ENCODE results near the gene C9orf43. TPM values are rescaled to one million over a fixed set of nuclear protein-coding genes. Genes with fewer than 3 reads are reported as not detected.
"Not testable (repeated sequence)": the region's sequence is repeated elsewhere in the genome, so short reads cannot be mapped to it uniquely, and the experiment has no call there.

Gene C9orf43
- under 1 TPM in 10 of 12 donors, not detected in 2; 0.17 to 0.69 (median 0.38) TPM for polyA plus RNA-seq (ENCODE audit: insufficient read length in 12 of 12)
- long read RNA-seq, donor 1, result 0 reads
- long read RNA-seq, donor 2, result 0 reads
- long read RNA-seq, donor 3, result 0 reads
- long read RNA-seq, donor 4, result 0 reads
- long read RNA-seq, donor 5, result 0 reads
- long read RNA-seq, donor 6, result 0 reads
- long read RNA-seq, donor 7, result 0 reads
- long read RNA-seq, donor 8, partial matches to known transcripts, result 0 of 1 reads
- long read RNA-seq, donor 8, other reads (novel, unspliced or antisense), result 0 of 1 reads
- long read RNA-seq, donor 9, result 0 reads
- long read RNA-seq, donor 10, result 0 reads
- long read RNA-seq, donor 11, result 0 reads

DNA sequence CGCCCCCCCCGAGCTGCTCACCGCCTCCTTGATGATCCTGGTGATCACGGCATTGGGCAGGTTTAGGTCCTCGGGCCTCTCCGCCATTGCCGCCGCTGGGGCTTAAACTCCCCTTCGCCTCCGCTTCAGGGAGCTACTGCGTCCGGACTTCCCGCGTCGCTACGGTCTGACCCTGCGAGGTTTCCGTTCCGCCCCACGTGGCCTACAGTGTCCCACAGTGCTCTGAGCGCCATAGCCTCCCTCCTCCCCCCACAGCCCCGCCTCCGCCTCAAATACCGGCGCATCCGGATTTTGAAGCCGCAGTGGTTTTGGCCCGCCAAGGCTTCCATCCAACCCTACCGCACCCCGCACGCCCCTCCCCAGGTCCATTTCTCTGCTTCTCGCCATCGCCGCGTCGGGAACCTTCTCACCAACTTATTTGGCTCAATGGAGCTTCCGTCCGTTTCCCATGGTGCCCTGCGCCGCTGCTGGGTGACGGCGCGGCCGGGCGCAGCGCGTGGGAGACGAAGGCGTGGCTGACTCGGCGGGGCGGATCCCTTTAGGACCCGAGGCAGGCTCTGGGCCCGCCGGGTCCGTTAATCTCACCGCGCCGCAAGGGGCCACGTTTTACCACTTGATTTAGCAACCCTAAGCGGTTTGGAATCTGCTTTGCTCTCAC lies at the start of gene C9orf43, which contains the start of gene POLE3:
Gene C9orf43, plus strand, starts transcription at position 541 of the 658 bp plus-strand sequence. CDS start 2,747 bp downstream, outside the sequence.
Gene POLE3, minus strand, starts transcription at position 469 of the 658 bp plus-strand sequence. Its CDS starts 382 bp downstream, at position 87.
- DNase-seq, result peak; percentile 97

GRCh38 chr9:113361304-113362018 lies 49.1 kb upstream of the C9orf43 start:
- DNase-seq, result no peak

GRCh38 chr9:113363336-113363735 lies 47.2 kb upstream of the C9orf43 start:
- DNase-seq, result no peak

DNA sequence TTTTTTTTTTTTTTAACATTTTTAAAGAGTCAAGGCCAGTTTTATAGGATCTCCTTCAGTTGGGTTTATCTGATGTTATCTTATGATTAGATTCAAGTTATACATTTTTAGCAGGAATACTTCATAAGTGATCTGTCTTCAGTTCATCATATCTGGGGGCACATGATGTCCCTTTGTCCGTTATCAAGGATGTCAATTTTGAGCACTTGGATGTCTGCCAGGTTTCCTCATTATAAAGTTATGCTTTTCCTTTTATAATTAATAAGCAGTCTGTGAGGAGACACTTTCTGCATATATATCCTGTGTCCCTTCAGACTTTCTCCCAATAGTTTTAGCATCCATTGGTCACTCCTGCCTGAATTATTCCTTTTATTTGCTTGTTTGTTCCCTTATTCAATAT lies 45.6 kb upstream of the C9orf43 start:
- DNase-seq, result no peak

DNA sequence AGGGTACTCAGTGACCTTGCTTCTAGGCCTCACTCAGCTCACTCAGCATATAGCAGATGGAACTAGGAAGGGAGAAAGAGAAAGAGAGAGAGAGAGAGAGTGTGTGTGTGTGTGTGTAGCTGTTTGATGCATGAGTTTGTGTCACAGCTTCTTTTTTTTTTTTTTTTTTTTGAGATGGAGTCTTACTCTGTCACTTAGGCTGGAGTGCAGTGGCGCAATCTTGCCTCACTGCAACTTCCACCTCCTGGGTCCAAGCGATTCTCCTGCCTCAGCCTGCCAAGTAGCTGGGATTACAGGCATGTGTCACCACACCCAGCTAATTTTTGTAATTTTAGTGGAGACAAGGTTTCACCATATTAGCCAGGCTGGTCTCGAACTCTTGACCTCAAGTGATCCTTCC lies 44.9 kb upstream of the C9orf43 start:
- not testable (repeated sequence) for DNase-seq

DNA sequence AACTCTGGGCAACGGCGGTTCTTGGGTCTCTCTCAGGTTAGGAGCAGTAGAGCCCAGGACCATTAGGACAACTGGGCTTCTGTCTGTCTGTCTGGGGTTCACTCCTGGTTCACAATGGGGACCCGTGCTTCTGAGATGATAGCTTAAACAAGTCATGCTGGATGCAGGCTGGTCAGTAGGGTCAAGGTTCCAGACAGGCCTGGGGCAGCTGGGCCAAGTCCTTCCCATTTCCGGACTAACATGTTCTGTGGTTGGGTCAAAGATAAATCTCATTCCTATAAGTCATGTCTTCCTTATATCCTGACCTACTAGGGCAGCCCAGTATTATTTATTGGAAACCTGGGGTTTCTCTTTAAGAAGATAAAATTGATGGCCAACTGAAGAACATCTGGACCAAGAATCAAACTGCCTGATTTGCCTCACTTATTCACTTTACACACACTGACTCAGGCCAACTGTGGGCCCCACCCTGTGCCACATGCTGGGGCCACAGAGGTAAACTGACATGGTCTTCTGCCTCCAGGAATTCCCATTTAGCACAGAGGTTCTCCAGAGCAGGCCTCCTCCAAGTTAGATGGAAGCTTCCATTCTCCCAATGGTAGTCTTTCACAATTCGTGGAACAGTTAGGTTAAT lies 42.1 kb upstream of the C9orf43 start:
- DNase-seq, result no peak

DNA sequence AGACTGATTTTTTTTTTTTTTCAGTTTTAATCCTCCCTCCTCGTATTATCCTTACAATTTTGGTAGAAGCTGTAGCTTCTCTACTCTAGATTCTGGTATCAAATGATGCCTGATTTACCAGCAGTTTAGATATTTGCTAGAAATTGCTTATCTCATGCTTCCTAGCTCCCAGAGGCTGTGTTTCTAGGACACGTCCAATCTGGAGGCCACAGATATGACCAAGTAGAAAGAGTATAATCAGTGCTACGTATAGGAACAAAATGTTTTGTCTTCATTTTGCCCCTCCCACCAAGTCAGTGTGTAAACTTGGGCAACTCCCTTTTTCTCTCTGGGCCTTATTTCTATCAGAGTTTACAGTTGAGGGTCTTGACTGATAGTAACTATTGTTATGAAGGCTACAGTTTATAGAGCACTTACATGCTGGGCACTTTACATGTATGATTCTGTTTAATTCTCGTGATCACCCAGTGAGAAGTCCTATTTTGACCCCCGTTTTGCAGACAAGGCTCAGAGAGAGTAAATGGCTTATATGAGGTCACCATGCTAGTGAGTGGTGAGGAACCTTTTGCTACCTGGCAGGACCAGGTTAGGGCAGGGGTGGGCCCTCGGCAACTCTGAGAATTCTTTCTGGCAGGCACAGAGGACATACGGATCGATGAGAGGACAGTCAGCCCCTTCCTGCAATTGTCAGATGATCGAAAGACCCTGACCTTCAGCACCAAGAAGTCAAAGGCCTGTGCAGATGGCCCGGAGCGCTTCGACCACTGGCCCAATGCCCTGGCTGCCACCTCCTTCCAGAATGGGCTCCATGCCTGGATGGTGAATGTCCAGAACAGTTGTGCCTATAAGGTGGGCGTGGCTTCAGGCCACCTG lies 41.3 kb upstream of the C9orf43 start:
- no peak for DNase-seq

GRCh38 chr9:113369855-113370140 lies 40.7 kb upstream of the C9orf43 start:
- DNase-seq, result no peak

- no peak for DNase-seq
These were observed 39.7 kb upstream of the C9orf43 start for GRCh38 chr9:113370806-113371325.

GRCh38 chr9:113372059-113372458 lies 38.5 kb upstream of the C9orf43 start:
- DNase-seq, result no peak

- no peak for DNase-seq
These were observed 37.3 kb upstream of the C9orf43 start for GRCh38 chr9:113373256-113373655.

- DNase-seq, result no peak
These were observed 36.7 kb upstream of the C9orf43 start for GRCh38 chr9:113373676-113374392.

- no peak for DNase-seq
These were observed 35.2 kb upstream of the C9orf43 start for GRCh38 chr9:113375057-113376023.

GRCh38 chr9:113376634-113377567 lies 33.6 kb upstream of the C9orf43 start, which contains the start of gene HDHD3:
Gene HDHD3 (minus strand): TSS chr9:113376986. CDS start chr9:113374354, 2,632 bp downstream.
- DNase-seq, result peak; percentile 51

GRCh38 chr9:113379094-113379828 lies 31.3 kb upstream of the C9orf43 start:
- DNase-seq, result not testable (repeated sequence)

GRCh38 chr9:113379829-113380210 lies 30.7 kb upstream of the C9orf43 start:
- DNase-seq, result not testable (repeated sequence)

DNA sequence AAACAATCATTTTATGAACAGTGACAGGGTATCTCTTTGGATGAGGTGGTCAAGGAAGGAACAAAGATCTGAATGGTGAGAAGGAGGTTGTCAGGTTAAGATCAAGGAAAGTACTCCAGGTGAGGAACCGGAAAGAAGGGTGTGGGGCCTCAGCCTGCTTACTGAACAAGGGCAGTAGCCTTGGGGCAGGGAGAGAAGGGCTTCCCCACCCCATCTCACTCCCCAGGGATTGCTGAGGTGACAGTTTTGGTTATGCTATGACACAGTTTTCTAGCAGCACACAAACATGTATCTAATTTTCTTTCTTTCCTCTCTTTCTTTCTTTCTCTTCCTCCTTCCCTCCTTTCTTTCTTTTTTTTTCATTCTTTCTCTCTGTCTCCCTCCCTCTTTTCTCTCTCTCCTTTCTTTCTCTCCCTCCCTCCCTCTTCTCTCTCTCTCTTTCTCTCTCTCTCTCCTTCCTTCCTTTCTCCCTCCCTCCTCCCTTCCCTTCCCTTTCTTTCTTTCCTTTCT lies 29.6 kb upstream of the C9orf43 start:
- DNase-seq, result no peak
